H9 (cell line): ENCODE results near the gene CHST8. TPM values are rescaled to one million over a fixed set of nuclear protein-coding genes. Genes with fewer than 3 reads are reported as not detected.

Experiments used
- DNase-seq: peaks from one replicate; pipeline ENCODE4 v3.0.0-alpha.2; 2017
- H2AFZ ChIP-seq: one replicate; pipeline ENCODE4 v1.6.1; 2013; ENCODE audit warnings: mild to moderate bottlenecking, low read length, control low read depth, moderate library complexity
- H2AK5ac ChIP-seq: 2 replicates; pipeline ENCODE4 v1.6.1; 2013; ENCODE audit warnings: low read length, control low read depth, mixed read lengths; ENCODE audit not compliant: insufficient read length
- H2BK120ac ChIP-seq: one replicate; pipeline ENCODE4 v1.6.1; 2013; ENCODE audit warnings: low read depth, mild to moderate bottlenecking, low read length, control low read depth, inconsistent platforms; ENCODE audit not compliant: poor library complexity, severe bottlenecking
- H2BK12ac ChIP-seq: 2 replicates; pipeline ENCODE4 v1.6.1; 2013; ENCODE audit warnings: low read length, control low read depth, mixed read lengths, low read depth; ENCODE audit not compliant: insufficient read length
- H2BK15ac ChIP-seq: 2 replicates; pipeline ENCODE4 v1.6.1; 2013; ENCODE audit warnings: low read depth, low read length, control low read depth
- H2BK20ac ChIP-seq: one replicate; pipeline ENCODE4 v1.6.1; 2013; ENCODE audit warnings: low read depth, mild to moderate bottlenecking, low read length, control low read depth, inconsistent platforms; ENCODE audit not compliant: poor library complexity, severe bottlenecking
- H2BK5ac ChIP-seq: 2 replicates; pipeline ENCODE4 v1.6.1; 2013; ENCODE audit warnings: low read length, control low read depth, mixed read lengths; ENCODE audit not compliant: insufficient read length
- H3K14ac ChIP-seq: 2 replicates; pipeline ENCODE4 v1.6.1; 2013; ENCODE audit warnings: low read length, control low read depth; ENCODE audit not compliant: insufficient read depth
- H3K18ac ChIP-seq: 2 replicates; pipeline ENCODE4 v1.6.1; 2013; ENCODE audit warnings: low read depth, mild to moderate bottlenecking, mixed read lengths, low read length, control low read depth; ENCODE audit not compliant: insufficient read length
- H3K23ac ChIP-seq: 2 replicates; pipeline ENCODE4 v1.6.1; 2013; ENCODE audit warnings: low read length, control low read depth, mixed read lengths, low read depth; ENCODE audit not compliant: insufficient read length
- H3K23me2 ChIP-seq: 2 replicates; pipeline ENCODE4 v1.6.1; 2013; ENCODE audit warnings: low read depth, mild to moderate bottlenecking, mixed read lengths, low read length, control low read depth; ENCODE audit not compliant: insufficient read length, poor library complexity, severe bottlenecking
- H3K27ac ChIP-seq: 2 replicates; pipeline ENCODE4 v1.5.1; 2013; ENCODE audit warnings: low read length, control low read depth, mixed read lengths, low read depth; ENCODE audit not compliant: insufficient read length
- H3K27me3 ChIP-seq: 2 replicates; pipeline ENCODE4 v1.6.1; 2013; ENCODE audit warnings: low read length, control low read depth, inconsistent platforms; ENCODE audit not compliant: insufficient read depth
- H3K4ac ChIP-seq: 2 replicates; pipeline ENCODE4 v1.6.1; 2013; ENCODE audit warnings: low read depth, mild to moderate bottlenecking, control low read depth, inconsistent platforms, low read length, moderate library complexity
- H3K4me1 ChIP-seq: 2 replicates; pipeline ENCODE4 v1.6.1; 2013; ENCODE audit warnings: low read length, control low read depth, inconsistent platforms; ENCODE audit not compliant: insufficient read depth
- H3K4me2 ChIP-seq: 2 replicates; pipeline ENCODE4 v1.6.1; 2013; ENCODE audit warnings: low read length, control low read depth, mixed read lengths; ENCODE audit not compliant: insufficient read length, insufficient read depth
- H3K56ac ChIP-seq: 2 replicates; pipeline ENCODE4 v1.6.1; 2013; ENCODE audit warnings: low read depth, mild to moderate bottlenecking, mixed read lengths, low read length, control low read depth; ENCODE audit not compliant: insufficient read length
- H3K79me1 ChIP-seq: 2 replicates; pipeline ENCODE4 v1.6.1; 2013; ENCODE audit warnings: low read depth, mild to moderate bottlenecking, moderate library complexity, low read length, control low read depth, inconsistent platforms; ENCODE audit not compliant: insufficient read depth, poor library complexity, severe bottlenecking
- H3K79me2 ChIP-seq: 2 replicates; pipeline ENCODE4 v1.6.1; 2013; ENCODE audit warnings: low read length, control low read depth, inconsistent platforms; ENCODE audit not compliant: insufficient read depth
- H3K9ac ChIP-seq: 2 replicates; pipeline ENCODE4 v1.6.1; 2013; ENCODE audit warnings: low read length, control low read depth, mixed read lengths; ENCODE audit not compliant: insufficient read length; ENCODE audit errors: extremely low read depth
- H3K9me3 ChIP-seq: one replicate; pipeline ENCODE4 v1.6.1; 2013; ENCODE audit warnings: low read depth, low read length, inconsistent platforms; ENCODE audit not compliant: control insufficient read depth
- H3T11ph ChIP-seq: one replicate; pipeline ENCODE4 v1.6.1; 2013; ENCODE audit warnings: mild to moderate bottlenecking, low read length, control low read depth, inconsistent platforms
- H4K20me1 ChIP-seq: one replicate; pipeline ENCODE4 v1.6.1; 2013; ENCODE audit not compliant: control insufficient read depth, insufficient read length, insufficient read depth
- H4K5ac ChIP-seq: 2 replicates; pipeline ENCODE4 v1.6.1; 2013; ENCODE audit warnings: low read depth, mild to moderate bottlenecking, mixed read lengths, low read length, control low read depth; ENCODE audit not compliant: insufficient read length
- H4K8ac ChIP-seq: replicated peaks from 2 replicates; pipeline ENCODE4 v1.6.1; 2013; ENCODE audit warnings: low read length, control low read depth, mixed read lengths, low read depth; ENCODE audit not compliant: insufficient read length
- H4K91ac ChIP-seq: 2 replicates; pipeline ENCODE4 v1.6.1; 2013; ENCODE audit warnings: low read depth, mild to moderate bottlenecking, moderate library complexity, mixed read lengths, low read length, control low read depth; ENCODE audit not compliant: insufficient read length
- H3K27ac Mint-ChIP-seq, 3 experiments: 2 replicates in 2 of 3; 3 replicates in 1 of 3; pipeline ENCODE4 v1.8.0; 2020 to 2021; ENCODE audit warnings: mixed read lengths in 3 of 3, mild to moderate bottlenecking in 1 of 3, moderate library complexity in 1 of 3
- H3K27me3 Mint-ChIP-seq: 2 replicates; pipeline ENCODE4 v1.8.0; 2021; ENCODE audit warnings: low read depth, mild to moderate bottlenecking, moderate library complexity, mixed read lengths
- H3K36me3 Mint-ChIP-seq, 3 experiments: 2 replicates in 2 of 3; 3 replicates in 1 of 3; pipeline ENCODE4 v1.8.0; 2020 to 2021; ENCODE audit warnings: low read depth in 3 of 3, mixed read lengths in 3 of 3; ENCODE audit not compliant: insufficient read depth in 1 of 3
- H3K4me1 Mint-ChIP-seq, 2 experiments: 2 replicates each; pipeline ENCODE4 v1.8.0; 2020; ENCODE audit warnings: mixed read lengths in 2 of 2
- H3K4me3 Mint-ChIP-seq, 2 experiments: 2 replicates in 1 of 2; 3 replicates in 1 of 2; pipeline ENCODE4 v1.8.0; 2020 to 2021; ENCODE audit warnings: mild to moderate bottlenecking in 2 of 2, mixed read lengths in 2 of 2, moderate library complexity in 1 of 2
- H3K9me3 Mint-ChIP-seq, 2 experiments: 2 replicates in 1 of 2; 3 replicates in 1 of 2; pipeline ENCODE4 v1.8.0; 2020; ENCODE audit warnings: mild to moderate bottlenecking in 2 of 2, mixed read lengths in 2 of 2, moderate library complexity in 1 of 2
- WGBS: extraction: QIAGEN DNeasy Blood & Tissue Kit; methylation state at CpG from one replicate; pipeline ENCODE4 v1.1.7; 2013; ENCODE audit warnings: missing lambda C conversion rate, low lambda C conversion rate, mixed read lengths; ENCODE audit not compliant: insufficient read length; ENCODE audit errors: extremely low coverage; 5-methylcytosine and 5-hydroxymethylcytosine counted together
- total RNA-seq: library from RNA; stranded (reverse); gene quantifications from 2 replicates; pipeline ENCODE4 v1.2.1, GENCODE V29; 2021
- TF ChIP-seq, protein P1 (sequence below): fragments of 200-600 bp; sonication (generic); conservative IDR thresholded peaks from 3 replicates; pipeline ENCODE4 v1.8.0; 2021; ENCODE audit warnings: antibody characterized with exemption, mild to moderate bottlenecking

Gene CHST8
- total RNA-seq, 1 experiment from 2014 or later = 5.1 TPM

GRCh38 chr19:33805313-33805712, 183.6 kb downstream of the CHST8 start:
- peaks cover under 1 to 8% of the 10 kb centered on the region in 2 experiments for H3K4me1 Mint-ChIP-seq
- H3K9me3 Mint-ChIP-seq = no peaks in the 10 kb centered on the region
- DNase-seq = no peak
- Histone ChIP-seq H3K4me2 (no peak overlapping the region), H4K20me1 (peaks cover 2% of the 10 kb centered on the region), H2BK120ac (no peak overlapping the region), H3K56ac (no peak overlapping the region), H4K5ac (no peak overlapping the region), H3K9me3 (no peaks in the 10 kb centered on the region), H2BK20ac (no peak overlapping the region), H3K14ac (no peak overlapping the region), H3K9ac (no peak overlapping the region), H2BK12ac (no peak overlapping the region), H3T11ph (no peak overlapping the region), H4K8ac (no peak overlapping the region), H2BK15ac (no peak overlapping the region), H3K79me1 (no peaks in the 10 kb centered on the region), H3K23ac (no peak overlapping the region), H3K4ac (no peak overlapping the region), H3K27me3 (no peaks in the 10 kb centered on the region), H2AFZ (no peak overlapping the region), H3K79me2 (no peaks in the 10 kb centered on the region), H4K91ac (no peak overlapping the region), H3K4me1 (no peaks in the 10 kb centered on the region), H3K18ac (no peak overlapping the region), H3K23me2 (no peaks in the 10 kb centered on the region), H2AK5ac (no peak overlapping the region), H2BK5ac (no peak overlapping the region), H3K27ac (no peak overlapping the region)
- WGBS = no CpG with 5 or more reads among the region's 3 CpGs
- peaks cover 29 to 88% (median 73%) of the 10 kb centered on the region in 3 experiments for H3K36me3 Mint-ChIP-seq
- H3K27ac Mint-ChIP-seq = no peak overlapping the region
- TF ChIP-seq, protein P1, sequence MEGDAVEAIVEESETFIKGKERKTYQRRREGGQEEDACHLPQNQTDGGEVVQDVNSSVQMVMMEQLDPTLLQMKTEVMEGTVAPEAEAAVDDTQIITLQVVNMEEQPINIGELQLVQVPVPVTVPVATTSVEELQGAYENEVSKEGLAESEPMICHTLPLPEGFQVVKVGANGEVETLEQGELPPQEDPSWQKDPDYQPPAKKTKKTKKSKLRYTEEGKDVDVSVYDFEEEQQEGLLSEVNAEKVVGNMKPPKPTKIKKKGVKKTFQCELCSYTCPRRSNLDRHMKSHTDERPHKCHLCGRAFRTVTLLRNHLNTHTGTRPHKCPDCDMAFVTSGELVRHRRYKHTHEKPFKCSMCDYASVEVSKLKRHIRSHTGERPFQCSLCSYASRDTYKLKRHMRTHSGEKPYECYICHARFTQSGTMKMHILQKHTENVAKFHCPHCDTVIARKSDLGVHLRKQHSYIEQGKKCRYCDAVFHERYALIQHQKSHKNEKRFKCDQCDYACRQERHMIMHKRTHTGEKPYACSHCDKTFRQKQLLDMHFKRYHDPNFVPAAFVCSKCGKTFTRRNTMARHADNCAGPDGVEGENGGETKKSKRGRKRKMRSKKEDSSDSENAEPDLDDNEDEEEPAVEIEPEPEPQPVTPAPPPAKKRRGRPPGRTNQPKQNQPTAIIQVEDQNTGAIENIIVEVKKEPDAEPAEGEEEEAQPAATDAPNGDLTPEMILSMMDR = no peak
- no peaks in the 10 kb centered on the region for H3K27me3 Mint-ChIP-seq
- H3K4me3 Mint-ChIP-seq = no peak overlapping the region
